GM12873 (cell line): ENCODE measurements around the gene ABTB2.

Source experiments
- TF ChIP-seq, protein P1 (sequence below): IDR thresholded peaks from 2 replicates; pipeline ENCODE4 v1.5.1; 2012; ENCODE audit warnings: low read depth, mild to moderate bottlenecking, moderate library complexity, low read length, control low read depth; ENCODE audit not compliant: insufficient read depth; ENCODE audit errors: missing control alignments

The ABTB2 gene

DNA sequence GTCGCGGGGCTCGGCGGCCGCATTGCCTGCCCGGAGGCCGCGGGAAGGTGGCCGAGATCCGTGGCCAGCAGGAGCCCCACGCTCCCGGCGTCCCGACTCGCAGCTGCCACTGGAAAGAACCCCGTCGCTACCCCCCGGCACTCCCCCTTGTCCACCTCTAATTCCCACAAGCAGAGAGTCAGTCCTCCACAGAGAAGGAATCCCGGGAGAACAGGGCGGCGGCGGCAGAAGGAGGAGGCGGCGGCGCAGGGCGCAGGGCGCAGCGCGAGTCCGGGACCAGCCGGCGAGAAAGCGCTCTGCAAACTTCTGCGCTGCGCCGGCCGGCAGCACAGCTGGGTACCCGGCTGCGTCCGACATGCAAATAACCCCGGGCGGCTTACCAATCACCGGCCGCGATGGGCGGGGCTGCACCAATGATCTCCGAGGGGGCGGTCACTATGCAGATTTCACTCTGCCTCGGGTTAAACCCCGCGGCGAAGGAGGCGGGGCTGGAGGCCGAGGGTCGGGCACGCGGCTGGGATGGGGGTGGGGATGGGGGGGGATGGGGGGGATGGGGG, at the start of gene ABTB2:
ABTB2 (minus strand) TSS at position 310 of the 557 bp plus-strand sequence.
- TF ChIP-seq, protein P1, sequence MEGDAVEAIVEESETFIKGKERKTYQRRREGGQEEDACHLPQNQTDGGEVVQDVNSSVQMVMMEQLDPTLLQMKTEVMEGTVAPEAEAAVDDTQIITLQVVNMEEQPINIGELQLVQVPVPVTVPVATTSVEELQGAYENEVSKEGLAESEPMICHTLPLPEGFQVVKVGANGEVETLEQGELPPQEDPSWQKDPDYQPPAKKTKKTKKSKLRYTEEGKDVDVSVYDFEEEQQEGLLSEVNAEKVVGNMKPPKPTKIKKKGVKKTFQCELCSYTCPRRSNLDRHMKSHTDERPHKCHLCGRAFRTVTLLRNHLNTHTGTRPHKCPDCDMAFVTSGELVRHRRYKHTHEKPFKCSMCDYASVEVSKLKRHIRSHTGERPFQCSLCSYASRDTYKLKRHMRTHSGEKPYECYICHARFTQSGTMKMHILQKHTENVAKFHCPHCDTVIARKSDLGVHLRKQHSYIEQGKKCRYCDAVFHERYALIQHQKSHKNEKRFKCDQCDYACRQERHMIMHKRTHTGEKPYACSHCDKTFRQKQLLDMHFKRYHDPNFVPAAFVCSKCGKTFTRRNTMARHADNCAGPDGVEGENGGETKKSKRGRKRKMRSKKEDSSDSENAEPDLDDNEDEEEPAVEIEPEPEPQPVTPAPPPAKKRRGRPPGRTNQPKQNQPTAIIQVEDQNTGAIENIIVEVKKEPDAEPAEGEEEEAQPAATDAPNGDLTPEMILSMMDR, result no peak

DNA sequence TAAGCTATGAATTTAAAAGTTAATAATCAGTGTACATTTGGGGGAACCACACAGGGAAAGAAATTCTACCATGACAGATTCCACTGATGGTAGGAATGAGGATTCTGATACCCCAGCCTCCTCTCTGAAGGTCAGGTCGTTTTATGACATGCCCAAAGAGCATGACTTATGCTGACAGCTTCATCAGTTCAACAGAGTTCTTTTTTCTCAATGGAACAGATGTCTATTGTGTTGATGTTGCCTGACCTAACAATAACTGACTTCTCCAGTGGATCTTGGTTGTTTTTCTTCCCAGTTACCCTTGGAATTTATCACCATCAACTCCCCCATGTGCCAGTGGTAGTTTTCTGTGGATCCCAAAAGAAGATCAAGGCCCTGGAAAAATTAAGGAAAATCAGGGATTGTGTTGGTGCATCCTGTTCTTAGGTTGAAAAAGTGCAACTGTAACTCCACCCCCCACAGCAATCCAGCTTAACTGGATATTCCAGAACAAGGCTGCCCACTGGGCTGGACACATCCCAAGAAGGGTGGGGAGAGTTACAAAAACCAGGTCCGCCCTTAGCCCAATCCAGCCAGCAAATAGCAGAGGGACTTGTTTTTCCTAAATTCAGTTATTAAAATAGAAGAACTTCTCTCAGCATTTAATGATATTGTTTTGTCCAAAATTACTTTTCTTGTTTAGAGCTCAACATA, 49.5 kb upstream of the ABTB2 start:
- TF ChIP-seq, protein P1, result no peak

DNA sequence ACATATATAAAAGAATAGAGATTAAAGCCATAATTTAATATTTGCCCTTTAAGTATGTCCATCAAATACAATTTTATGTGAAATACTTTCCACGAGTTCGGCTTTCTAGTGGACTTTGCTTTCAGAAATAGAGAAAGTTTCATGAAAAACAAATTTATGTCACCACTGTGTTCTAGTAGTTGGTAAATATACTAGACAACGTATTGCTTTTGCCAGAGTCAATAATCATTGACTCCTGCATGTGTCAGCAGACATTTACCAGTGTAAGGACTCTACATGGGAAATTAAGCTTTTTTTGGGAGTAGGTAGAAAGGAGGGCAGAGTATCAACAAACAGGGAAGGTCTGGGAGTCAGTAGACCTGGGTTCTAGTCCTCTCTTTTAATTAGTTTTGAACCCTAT, 48.6 kb upstream of the ABTB2 start:
- TF ChIP-seq, protein P1, result no peak

DNA sequence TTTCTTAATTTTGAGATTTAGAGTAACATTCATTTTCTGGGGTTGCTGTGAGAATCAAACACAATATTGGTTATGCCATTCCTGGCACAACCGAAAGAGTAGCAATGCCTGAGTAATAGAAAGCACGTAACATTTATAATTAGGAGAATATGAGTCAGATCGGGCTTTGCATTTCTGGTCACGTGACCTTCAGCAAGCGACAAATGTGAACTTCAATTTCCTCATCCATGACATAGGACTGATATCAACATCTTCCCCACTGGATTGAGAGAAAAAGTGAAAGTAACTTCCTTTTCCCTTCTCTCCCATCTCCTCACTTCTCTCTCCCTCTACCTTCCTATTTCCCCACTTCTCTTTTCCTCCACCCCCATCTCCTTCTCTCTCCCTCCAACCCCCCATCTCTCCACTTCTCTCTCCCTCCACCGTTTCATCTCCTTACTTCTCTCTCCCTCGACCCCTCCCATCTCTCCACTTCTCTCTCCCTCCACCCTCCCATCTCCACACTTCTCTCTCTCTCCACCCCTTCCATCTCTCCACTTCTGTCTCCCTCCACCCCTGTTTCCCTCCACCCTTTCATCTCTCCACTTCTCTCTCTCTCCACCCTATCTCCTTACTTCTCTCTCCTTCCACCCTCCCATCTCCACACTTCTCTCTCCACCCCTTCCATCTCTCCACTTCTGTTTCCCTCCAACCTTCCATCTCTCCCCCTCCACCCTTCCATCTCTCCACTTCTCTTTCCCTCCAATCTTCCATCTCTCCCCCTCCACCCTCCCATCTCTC, 47.5 kb upstream of the ABTB2 start:
- TF ChIP-seq, protein P1, result no peak

DNA sequence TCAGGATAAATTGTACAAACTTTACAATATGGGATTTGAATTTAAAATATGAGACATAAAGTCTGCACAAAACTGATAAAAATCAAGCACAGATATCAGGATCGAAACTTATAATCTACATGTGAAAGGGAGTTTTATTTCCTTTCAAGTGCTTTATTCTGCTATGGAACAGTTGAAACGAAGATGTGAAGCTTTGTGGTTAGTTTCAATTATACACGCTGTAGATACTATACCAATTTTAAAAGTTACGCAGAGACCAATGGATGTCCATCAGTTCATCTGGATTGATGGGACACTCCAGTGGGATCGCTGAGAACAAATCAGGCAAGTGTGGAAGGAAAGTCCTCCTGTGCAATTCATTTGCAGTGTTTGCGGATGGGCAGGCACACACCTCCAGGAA, 46.5 kb upstream of the ABTB2 start:
- TF ChIP-seq, protein P1, result no peak

DNA sequence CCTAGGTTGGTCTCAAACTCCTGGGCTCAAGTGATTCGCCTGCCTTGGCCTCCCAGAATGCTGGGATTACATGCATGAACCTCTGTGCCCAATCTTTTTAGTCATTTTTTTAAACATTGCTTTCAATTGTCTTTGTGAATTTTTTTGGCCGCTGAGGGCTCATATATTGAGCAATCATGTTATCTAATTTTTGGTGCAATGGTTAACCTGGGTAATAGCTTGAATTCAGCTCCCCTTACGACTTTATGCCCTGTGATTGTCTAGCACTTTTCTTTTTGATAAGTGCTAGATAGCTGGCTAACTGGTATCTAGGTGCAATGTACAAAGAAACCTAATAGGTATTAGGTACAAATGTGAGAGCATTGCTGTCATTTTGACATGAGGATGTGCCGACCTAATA, 45.6 kb upstream of the ABTB2 start:
- TF ChIP-seq, protein P1, result no peak

DNA sequence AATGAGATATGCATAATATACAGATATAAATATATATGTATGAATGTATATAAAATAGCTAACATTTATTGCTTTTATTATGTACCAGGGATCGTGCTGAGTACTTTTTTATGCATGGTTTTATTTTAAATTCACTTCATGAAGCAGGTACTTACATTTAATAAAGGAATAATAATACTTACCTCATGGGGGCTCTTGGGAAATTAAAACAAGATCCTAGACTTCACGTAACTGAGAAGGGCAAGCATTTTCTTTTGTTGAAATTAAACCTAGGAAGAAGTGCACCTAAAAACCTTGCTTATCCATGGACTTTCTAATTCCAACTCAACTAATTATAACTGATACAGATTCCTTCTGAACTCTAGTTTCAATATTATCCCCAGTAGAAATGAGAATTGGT, 40.0 kb upstream of the ABTB2 start:
- TF ChIP-seq, protein P1, result no peak
